Measurements from ENCODE around the gene H2BK1.

H2BK1 gene

GRCh38 chr7:151178831-151179230, 31.5 kb downstream of the H2BK1 start:
- DNase-seq (ENCODE audit: low read depth) = no peak

GRCh38 chr7:151178236-151178635, 32.1 kb downstream of the H2BK1 start:
- no peak for DNase-seq (ENCODE audit: low read depth)

DNA sequence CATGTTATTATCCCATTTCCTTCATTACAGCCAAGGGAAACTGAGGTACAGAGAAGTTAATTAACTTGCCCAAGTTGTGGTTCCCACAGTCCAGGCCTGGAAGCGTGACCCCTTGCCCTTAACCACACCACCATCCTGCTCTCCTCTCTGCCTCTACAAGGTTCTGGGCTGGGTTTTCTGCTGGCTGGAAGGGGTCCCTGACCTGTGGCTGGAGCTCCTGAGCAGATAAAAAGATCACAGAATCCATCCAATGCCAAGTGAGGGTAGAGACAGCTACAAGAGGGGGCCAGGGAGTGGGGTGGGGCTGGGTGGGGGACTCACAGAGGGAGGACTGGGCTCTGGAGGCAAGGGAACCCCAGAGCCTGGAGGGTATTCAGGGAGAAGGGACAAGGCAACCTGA, 33.0 kb downstream of the H2BK1 start:
- no peak for DNase-seq (ENCODE audit: low read depth)

- DNase-seq (ENCODE audit: low read depth) = no peak
Measured at GRCh38 chr7:151176401-151176800, 33.9 kb downstream of the H2BK1 start.

GRCh38 chr7:151175793-151176311, 34.4 kb downstream of the H2BK1 start:
- no peak for DNase-seq (ENCODE audit: low read depth)

- no peak for DNase-seq (ENCODE audit: low read depth)
Measured at GRCh38 chr7:151175047-151175792, 35.1 kb downstream of the H2BK1 start.

DNA sequence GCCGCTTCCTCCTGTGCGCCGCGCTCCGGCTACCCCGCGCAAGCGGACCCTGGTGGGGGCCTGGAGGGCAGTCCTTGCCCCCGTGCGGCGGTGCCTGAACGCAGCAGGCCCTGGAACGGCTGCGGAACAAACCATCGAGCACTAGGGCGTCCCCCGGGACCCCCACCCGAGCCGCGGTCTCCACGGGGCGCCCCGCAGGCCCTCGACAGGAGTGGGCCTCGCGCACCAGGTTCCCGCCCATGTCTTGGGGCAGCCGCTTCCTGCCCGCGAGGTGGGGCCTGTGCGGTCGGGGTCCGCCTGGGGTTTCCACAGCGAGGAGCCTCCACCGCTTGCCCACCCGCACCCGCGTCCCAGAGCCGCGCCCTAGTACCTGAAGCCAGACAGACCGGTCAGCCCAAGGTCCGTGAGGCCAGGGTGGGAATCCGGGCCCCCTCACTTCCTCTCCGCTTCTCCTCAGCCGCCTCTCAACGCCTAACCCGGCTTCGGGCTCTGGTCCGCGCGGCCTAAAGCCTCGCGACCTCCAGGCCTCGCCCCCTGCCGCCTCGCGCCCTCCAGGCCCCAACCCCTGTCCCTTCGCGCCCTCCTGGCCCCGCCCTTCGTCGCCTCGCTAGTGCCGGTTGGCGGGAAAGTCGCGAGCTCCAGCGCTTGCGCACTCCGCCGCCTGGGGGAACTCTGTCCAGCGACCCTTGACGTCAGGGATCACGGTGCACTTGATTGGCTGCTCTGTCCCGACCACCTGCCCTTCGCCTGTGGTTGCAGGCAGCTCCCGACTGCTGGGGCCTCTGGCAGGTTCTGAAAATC, 35.8 kb downstream of the H2BK1 start:
- DNase-seq (ENCODE audit: low read depth) = no peak

DNA sequence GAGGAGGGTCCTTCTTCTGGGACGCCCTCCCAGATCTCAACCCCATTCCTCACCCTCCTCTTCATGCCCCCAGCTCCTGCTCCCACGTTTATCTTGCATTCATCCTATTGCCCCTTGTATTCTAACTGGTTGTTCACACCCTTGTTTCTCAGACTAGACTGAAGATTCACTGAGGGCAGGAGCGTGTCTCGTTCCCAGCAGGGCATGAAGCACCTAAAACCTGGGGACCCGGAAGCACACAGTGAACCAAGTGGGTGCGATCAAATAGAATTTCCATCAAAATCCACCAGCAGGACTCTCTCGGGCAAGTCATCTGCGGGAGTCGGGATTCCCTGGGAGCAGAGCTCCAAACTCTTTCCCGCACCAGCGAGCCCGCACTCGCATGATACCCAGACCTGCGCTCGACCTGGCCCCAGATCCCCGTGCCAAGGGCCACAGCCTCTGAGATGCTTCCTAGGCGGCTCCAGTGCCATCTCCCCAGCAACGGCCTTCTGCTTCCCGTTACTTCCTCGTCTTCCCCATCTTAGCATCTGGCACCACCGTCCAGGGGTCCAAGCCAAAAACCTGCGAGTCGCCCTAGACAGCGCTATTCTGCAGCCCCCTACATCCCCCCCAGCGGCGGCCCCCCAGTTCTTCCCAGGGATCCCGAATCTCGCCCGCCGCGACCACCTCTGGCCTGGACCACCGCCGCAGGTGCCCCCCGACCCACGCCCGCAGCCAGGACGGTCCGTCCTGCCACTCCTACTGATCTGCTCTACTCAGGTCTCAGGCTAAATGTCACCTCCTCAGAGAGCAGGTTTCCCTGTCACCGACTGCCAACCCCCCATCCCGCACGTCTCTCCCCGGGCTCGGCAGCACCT, 36.7 kb downstream of the H2BK1 start:
- DNase-seq (ENCODE audit: low read depth) = no peak

- DNase-seq (ENCODE audit: low read depth) = no peak
Measured at GRCh38 chr7:151172273-151173141, 37.8 kb downstream of the H2BK1 start.

DNA sequence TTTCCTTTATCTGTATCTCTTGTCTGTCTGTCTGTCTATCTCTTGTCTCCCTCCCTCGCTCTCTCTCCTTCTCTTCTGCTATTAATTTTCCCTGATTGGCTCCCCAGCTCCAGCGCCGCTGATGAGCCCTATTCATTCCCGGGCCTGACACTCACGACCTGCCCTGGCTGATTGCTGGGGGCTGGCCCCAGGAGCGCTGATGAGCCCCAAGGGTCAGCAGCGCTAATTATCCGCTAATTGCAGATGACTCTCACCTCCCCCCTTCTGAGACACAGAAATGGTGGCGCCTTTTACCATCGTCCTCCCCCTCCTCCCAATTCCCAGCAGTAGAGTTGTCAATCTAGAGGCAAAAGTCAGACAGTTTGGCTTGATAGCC, 41.5 kb downstream of the H2BK1 start:
- DNase-seq (ENCODE audit: low read depth) = no peak

GRCh38 chr7:151168003-151168786, 42.1 kb downstream of the H2BK1 start:
- no peak for DNase-seq (ENCODE audit: low read depth)

DNA sequence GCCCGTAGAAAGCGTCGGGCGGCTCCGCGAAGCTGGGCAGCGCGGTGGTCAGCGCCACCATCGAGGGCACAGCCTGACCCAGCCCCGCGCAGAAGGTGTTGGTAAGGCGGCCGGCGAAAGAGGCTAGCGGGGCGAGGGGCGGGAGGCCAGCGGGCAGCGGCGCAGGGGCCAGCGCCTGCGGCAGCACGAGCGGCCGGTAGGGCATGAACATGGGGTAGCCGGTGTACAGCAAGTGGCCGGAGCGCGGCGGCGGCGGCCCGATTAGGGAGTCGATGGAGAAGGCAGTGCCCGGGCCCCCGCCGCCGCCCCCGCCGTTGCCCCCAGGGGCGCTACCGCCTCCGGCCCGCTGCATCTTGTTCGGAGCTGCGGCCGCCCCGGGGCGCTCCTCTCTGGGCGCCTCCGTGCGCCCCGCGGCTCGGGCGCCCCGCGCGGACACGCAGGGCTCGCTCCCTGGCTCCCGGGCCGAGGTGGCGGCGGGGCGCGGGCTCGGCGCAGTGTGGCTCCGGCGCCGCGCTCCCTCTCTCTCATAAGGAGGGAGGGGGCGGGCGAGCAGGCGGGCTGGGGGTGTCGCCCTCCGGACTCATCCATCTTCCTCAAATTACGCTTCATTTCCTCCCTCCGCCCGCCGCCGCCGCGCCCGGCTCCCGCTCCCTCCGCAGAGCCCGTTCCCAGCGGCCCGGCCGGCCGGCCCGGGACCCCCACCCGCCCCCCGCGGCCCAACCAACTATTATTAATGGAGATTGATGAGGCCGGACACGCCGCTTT, 42.9 kb downstream of the H2BK1 start, which contains the start of gene GBX1:
Gene GBX1 (minus strand): TSS at position 498 of the 765 bp plus-strand sequence. CDS start 146 bp downstream, at position 352.
- no peak for DNase-seq (ENCODE audit: low read depth)

DNA sequence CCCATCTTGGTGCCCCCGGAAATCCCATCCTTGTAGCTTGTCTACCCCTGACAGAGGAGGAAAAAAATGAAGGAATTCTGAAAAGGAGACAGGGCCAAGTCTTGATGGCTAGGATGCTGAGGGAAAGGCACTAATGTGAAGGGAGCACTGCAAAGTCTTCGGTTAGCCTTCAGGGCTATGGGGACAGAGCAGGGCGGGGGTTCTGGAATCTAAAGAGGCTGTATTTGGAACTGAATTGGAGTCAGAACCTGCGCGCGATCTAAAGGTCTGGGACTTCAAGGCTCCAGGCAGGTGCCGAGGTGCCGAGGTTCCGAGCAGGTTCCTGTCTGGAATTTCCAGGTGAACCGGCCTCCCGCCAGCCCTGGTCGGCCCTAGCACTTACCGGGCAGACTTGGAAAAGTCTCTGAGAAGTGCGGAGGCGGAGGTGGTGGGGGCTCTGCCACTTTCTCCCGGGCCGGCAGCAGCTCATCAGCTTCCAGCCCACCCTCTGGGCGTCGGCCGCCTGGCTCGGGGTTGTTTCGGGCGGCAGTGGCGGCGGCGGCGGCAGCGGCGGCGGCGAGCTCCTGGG, 43.6 kb downstream of the H2BK1 start:
- DNase-seq (ENCODE audit: low read depth) = no peak

DNA sequence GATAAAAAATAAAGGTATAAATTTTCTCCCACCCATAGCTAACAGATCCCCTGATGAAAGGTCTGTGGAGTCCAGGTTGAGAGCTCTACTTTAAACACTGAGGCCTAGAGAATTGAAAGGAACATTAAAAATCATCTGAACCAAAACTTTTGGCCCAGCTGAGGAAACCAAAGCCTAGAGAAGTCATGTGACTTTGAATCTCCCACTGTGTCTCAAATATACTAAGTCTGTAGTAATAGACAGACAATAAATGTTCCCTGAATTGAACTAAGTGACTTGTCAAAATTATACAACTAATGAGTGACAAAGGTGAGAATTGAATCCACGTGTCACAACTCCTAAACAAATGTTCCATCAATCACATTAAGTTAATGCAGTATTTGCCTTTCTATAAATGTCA, 48.5 kb downstream of the H2BK1 start:
- no peak for DNase-seq (ENCODE audit: low read depth)

Measured in GM04503 (cell line).